Stimulated activated CD8-positive, alpha-beta memory T cell treated with anti-CD3 and anti-CD28 coated beads, Interleukin-12 subunit alpha, Interleukin-12 subunit beta, amount 100 ng/mL, for 24 hours (primary cell): ENCODE results near the gene AJAP1.

Source experiments
- DNase-seq: peaks from one replicate; pipeline ENCODE4 v3.0.0-alpha.2; 2020; ENCODE audit errors: extremely low read depth

AJAP1 gene

GRCh38 chr1:4681026-4681425 lies 26.6 kb downstream of the AJAP1 start:
- DNase-seq, result no peak

GRCh38 chr1:4682607-4683220 lies 28.3 kb downstream of the AJAP1 start:
- no peak for DNase-seq

- no peak for DNase-seq
Measured at GRCh38 chr1:4684136-4684535, 29.7 kb downstream of the AJAP1 start.

- DNase-seq, result no peak
Measured at GRCh38 chr1:4684864-4685522, 30.6 kb downstream of the AJAP1 start.

- DNase-seq, result no peak
Measured at GRCh38 chr1:4685523-4685865, 31.1 kb downstream of the AJAP1 start.

- no peak for DNase-seq
Measured at GRCh38 chr1:4687943-4688342, 33.5 kb downstream of the AJAP1 start.

- no peak for DNase-seq
Measured at GRCh38 chr1:4689271-4689935, 35.0 kb downstream of the AJAP1 start.

- DNase-seq, result no peak
Measured at GRCh38 chr1:4689941-4690635, 35.7 kb downstream of the AJAP1 start.

GRCh38 chr1:4690951-4691675 lies 36.7 kb downstream of the AJAP1 start:
- no peak for DNase-seq

GRCh38 chr1:4691766-4692405 lies 37.5 kb downstream of the AJAP1 start:
- no peak for DNase-seq

GRCh38 chr1:4692437-4692836 lies 38.0 kb downstream of the AJAP1 start:
- no peak for DNase-seq

- DNase-seq, result no peak
Measured at GRCh38 chr1:4693331-4693730, 38.9 kb downstream of the AJAP1 start.

- no peak for DNase-seq
Measured at GRCh38 chr1:4693891-4694290, 39.5 kb downstream of the AJAP1 start.

- DNase-seq, result no peak
Measured at GRCh38 chr1:4694492-4694891, 40.1 kb downstream of the AJAP1 start.

- DNase-seq, result no peak
Measured at GRCh38 chr1:4695241-4695640, 40.8 kb downstream of the AJAP1 start.

- no peak for DNase-seq
Measured at GRCh38 chr1:4696161-4696745, 41.8 kb downstream of the AJAP1 start.

GRCh38 chr1:4696753-4697152 lies 42.3 kb downstream of the AJAP1 start:
- DNase-seq, result no peak

- DNase-seq, result no peak
Measured at GRCh38 chr1:4697801-4698200, 43.4 kb downstream of the AJAP1 start.

GRCh38 chr1:4698911-4699310 lies 44.5 kb downstream of the AJAP1 start:
- DNase-seq, result no peak

- no peak for DNase-seq
Measured at GRCh38 chr1:4699376-4700301, 45.2 kb downstream of the AJAP1 start.
